GM12865 (cell line): Measurements from ENCODE around the gene SULT1E1.
"Not testable (repeated sequence)": the region's sequence is repeated elsewhere in the genome, so short reads cannot be mapped to it uniquely, and the experiment has no call there.

Source experiments
- DNase-seq: peaks from one replicate; pipeline ENCODE4 v3.0.0; 2010; ENCODE audit warnings: low read depth
- H3K4me3 ChIP-seq: 2 replicates; pipeline ENCODE4 v1.5.1; 2011; ENCODE audit warnings: mild to moderate bottlenecking, low read depth, low read length, control low read depth
- TF ChIP-seq, protein P1 (sequence below): IDR thresholded peaks from 2 replicates; pipeline ENCODE4 v1.5.1; 2011; ENCODE audit warnings: low read length, control low read depth, low read depth, inconsistent platforms; ENCODE audit not compliant: insufficient read depth; ENCODE audit errors: missing control alignments

Gene SULT1E1

GRCh38 chr4:69829678-69830077, 30.3 kb downstream of the SULT1E1 start:
- DNase-seq = no peak
- TF ChIP-seq, protein P1, sequence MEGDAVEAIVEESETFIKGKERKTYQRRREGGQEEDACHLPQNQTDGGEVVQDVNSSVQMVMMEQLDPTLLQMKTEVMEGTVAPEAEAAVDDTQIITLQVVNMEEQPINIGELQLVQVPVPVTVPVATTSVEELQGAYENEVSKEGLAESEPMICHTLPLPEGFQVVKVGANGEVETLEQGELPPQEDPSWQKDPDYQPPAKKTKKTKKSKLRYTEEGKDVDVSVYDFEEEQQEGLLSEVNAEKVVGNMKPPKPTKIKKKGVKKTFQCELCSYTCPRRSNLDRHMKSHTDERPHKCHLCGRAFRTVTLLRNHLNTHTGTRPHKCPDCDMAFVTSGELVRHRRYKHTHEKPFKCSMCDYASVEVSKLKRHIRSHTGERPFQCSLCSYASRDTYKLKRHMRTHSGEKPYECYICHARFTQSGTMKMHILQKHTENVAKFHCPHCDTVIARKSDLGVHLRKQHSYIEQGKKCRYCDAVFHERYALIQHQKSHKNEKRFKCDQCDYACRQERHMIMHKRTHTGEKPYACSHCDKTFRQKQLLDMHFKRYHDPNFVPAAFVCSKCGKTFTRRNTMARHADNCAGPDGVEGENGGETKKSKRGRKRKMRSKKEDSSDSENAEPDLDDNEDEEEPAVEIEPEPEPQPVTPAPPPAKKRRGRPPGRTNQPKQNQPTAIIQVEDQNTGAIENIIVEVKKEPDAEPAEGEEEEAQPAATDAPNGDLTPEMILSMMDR = no peak
- H3K4me3 ChIP-seq = no peak overlapping the region

DNA sequence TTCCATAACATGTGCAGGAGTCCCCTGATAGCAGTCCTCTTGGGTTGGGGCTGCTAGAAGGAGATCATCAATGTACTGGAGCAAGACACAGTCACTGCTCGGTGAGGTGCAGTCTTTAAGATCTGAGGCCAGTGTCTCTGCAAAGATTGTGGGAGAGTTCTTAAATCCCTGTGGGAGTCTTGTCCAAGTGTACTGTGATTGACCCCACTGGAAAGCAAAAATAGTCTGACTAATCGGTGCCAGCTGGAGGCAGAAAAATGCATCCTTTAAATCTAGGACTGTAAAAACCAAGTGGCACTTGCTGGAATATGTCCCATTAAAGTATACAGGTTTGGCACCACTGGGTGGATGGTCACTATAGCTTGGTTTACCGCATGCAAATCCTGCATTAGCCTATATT, 31.1 kb downstream of the SULT1E1 start:
- no peak for DNase-seq
- H3K4me3 ChIP-seq = no peak overlapping the region
- TF ChIP-seq, protein P1 = no peak

GRCh38 chr4:69825056-69825455, 34.9 kb downstream of the SULT1E1 start:
- not testable (repeated sequence) for H3K4me3 ChIP-seq, DNase-seq

GRCh38 chr4:69823481-69824186, 36.3 kb downstream of the SULT1E1 start:
- DNase-seq = peak; percentile 47
- TF ChIP-seq, protein P1 = peak; percentile 55
- no peak overlapping the region for H3K4me3 ChIP-seq

DNA sequence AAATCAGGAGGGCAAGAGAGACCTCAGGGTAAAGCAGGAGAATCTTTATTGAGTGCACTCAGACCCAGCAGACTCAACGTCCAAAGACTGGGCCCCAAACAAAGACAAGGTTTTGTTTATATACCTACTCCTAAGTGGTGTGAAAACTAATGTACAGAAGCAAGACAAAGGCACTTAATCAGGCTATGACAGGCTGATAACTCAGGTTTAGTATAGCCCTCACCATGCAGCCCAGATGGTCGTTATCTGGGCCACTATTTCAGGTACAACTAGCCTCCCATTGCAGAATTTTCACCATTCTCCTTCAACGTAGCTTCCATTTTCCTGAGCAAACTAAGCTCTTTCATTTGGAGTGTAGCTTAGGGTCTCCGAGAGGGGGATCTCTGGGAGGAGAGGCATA, 36.9 kb downstream of the SULT1E1 start:
- no peak for DNase-seq
- TF ChIP-seq, protein P1 = no peak
- H3K4me3 ChIP-seq = no peak overlapping the region

DNA sequence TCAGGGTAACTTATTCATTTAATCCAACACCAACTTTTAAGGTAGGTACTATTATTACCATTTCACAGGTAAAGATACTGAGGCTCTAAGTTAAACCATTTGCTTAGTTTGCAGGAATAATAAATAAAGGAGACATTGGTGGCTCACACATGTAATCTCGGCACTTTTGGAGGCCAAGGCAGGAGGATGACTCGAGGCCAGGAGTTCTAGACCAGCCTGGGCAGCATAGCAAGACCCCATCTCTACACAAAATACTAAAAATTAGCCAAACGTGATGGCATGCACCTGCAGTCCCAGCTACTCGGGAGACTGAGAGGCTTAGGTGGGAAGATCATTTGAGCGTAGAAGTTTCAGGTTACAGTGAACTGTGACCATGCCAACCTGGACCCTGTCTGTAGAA, 37.7 kb downstream of the SULT1E1 start:
- no peak for DNase-seq
- no peak overlapping the region for H3K4me3 ChIP-seq
- TF ChIP-seq, protein P1 = no peak

DNA sequence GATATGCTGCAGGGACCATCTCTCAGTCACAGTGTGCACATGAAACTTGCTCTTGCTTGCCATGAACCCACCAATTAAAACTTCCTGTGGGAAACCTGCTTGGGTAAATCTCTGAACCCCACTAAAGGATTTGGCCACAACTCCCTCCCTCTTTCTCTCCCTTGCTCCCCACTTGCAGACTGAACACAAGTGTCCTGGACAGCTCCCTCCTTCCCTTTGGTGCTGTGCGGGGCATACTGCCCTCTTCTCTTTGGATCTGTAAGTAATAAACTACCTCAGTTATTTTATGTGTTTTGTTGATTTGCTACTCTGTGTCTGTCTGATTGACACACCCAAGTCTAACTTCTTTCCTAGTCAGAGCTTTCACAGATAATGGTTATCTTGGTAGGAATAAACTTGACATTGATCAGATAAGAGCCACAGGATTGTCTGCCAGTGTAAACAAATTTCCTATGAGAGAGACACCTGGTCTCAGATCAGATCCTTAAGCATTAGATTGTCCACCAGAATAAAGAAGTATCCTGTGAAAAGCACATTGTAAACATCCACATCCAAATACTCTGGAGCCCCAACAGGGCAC, 41.8 kb downstream of the SULT1E1 start:
- no peak for DNase-seq
- TF ChIP-seq, protein P1 = no peak
- H3K4me3 ChIP-seq = no peak overlapping the region
